GM19395 (cell line): ENCODE results near the gene C1orf53.
"Not testable (repeated sequence)": the region's sequence is repeated elsewhere in the genome, so short reads cannot be mapped to it uniquely, and the experiment has no call there.

Experiments used
- ATAC-seq: cut with Tn5 transposase; IDR thresholded peaks from one replicate; pipeline ENCODE4 v1.9.1; 2021; ENCODE audit warnings: mild to moderate bottlenecking, moderate library complexity; ENCODE audit not compliant: unreplicated experiment

The C1orf53 gene

GRCh38 chr1:197920414-197921117, 18.1 kb downstream of the C1orf53 start:
- ATAC-seq: no peak

DNA sequence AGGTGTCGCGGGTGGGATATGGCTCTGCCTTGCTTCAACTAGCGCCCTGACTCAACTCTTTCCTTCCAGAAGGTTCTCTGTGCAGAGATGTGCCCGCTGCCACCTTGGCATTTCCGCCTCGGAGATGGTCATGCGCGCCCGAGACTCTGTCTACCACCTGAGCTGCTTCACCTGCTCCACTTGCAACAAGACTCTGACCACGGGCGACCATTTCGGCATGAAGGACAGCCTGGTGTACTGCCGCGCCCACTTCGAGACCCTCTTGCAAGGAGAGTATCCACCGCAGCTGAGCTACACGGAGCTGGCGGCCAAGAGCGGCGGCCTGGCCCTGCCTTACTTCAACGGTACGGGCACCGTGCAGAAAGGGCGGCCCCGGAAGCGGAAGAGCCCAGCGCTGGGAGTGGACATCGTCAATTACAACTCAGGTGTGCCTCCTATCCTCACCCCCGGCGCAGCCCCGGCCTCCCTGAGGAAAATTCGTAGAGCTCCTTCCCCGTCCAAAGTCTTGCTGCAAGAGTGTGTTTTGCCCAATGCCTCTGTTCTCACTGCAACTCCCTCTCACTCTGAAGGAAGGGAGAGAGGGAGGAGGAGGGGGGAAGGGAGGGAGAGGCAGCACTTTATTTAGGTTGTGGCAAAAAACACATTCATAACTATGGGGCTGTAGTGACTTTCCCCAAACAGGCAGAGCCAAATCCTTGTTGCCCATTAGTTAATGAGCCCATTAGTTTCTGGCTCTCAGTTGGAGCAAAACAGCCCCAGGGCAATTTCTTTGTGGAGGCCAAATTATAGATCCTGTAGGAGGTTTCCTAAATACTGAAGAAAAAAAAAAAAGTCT, 19.0 kb downstream of the C1orf53 start:
- ATAC-seq: no peak

DNA sequence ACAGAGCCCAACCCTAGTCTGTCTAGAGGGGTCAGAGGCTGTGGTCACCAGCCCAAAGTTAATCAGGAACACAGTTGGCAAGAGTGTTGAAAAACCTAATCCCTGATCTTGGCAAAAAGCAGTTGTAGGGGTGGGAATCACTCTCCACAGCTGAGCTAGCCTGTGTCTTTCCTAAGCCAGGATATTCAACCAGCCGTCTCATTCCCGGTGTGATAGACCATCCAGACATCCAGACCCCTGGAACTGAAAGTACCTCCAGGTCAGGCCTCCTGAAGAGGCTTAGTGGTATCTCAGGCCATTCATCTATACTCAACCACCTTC, 19.6 kb downstream of the C1orf53 start:
- no peak for ATAC-seq

- no peak for ATAC-seq
These were observed 20.6 kb downstream of the C1orf53 start for GRCh38 chr1:197923038-197923437.

GRCh38 chr1:197924516-197925123, 22.2 kb downstream of the C1orf53 start:
- ATAC-seq: peak; percentile 76

DNA sequence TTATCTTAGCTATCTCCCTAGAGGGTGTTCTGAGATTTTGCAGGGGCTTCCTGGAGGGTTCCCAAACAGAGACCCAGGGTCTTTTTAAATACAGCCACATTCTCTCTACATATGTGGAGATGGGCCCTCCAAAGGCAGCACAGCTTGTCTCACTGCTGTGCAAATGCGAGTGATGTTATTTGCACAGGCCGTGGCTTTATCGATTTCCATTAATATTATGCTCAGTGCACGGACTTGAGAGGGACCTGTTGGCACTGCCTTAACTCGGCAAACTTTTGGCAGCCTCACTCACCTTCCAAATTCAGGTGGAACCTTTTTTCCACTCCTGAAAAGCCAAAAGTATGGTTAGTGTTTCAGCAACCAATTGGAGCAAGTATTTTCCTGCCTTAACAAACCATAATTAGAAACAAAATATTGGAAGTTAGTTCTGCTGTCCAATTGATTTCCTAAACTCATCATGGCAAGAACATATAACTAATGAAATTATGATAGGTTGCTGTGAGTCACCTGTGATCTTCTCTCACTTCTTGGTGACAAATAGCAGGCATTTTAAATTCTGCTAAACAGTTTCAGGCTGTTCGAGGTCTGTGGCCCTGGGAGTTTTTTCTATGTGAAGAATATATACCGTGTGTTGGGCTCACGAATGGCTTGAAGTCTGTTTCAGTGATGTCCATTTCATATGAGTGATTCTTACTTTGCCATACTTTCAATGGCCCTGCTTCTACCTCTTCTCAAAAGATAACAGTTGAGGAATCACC, 25.7 kb downstream of the C1orf53 start:
- no peak for ATAC-seq

GRCh38 chr1:197928849-197929336, 26.5 kb downstream of the C1orf53 start:
- ATAC-seq: no peak

GRCh38 chr1:197933016-197933415, 30.6 kb downstream of the C1orf53 start:
- no peak for ATAC-seq

DNA sequence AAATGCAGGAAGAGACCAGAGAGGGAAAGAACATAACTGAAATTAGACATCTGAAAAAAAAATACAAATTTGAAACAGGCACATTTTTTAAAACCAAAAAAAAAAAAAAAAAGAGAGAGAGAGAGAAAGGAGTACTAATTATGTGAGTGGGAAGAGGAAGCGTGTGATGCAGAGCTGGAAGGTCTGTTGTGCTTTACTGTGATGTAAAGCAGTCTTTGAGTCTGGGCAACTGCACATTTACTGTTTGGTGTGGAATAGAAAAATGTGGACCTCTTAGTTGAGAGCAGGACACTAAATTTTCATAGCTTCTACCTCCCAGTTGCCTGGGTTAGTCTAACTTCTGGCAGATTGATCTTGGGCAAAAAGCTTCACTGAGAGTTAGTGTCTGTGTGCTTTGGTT, 31.2 kb downstream of the C1orf53 start:
- no peak for ATAC-seq

DNA sequence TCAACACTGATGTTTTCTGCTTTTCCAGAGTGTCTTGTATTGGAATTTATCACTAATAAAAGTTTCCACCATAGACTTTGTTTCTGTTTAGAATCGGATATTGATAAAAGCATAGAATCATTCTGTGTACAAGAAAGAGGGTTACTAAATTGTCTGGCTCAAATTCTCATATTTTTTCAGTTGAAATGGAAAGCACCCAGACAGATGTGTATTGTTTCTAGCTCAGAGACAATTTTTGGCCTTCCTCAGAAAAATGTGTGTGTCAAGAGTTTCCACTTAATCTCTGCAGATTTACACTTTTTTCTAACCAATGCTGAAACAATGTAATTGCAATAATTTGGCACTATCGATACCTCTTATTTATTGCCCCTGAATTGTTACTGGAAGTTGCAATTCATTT, 35.0 kb downstream of the C1orf53 start:
- ATAC-seq: no peak

- no peak for ATAC-seq
These were observed 35.5 kb downstream of the C1orf53 start for GRCh38 chr1:197937892-197938291.

- ATAC-seq: not testable (repeated sequence)
These were observed 36.9 kb downstream of the C1orf53 start for GRCh38 chr1:197939159-197939980.

DNA sequence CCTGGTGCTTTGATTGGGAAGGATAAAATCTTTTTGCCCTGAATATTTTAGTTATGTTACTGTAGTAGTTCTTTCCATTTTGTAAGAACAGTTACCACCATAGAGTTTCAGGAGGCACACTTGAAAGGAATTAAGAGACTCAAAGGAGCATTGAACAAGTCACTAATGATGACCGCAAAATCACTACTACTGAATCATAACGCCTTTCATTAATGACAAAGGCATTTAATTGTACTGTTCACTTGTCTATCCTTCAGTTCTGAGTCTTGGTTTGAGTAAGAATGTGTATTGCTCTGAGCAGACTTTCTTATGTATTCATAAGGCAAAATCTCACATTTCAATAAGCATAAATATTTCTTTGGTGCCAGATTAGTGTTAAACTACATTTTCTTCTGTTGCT, 39.6 kb downstream of the C1orf53 start:
- ATAC-seq: no peak

DNA sequence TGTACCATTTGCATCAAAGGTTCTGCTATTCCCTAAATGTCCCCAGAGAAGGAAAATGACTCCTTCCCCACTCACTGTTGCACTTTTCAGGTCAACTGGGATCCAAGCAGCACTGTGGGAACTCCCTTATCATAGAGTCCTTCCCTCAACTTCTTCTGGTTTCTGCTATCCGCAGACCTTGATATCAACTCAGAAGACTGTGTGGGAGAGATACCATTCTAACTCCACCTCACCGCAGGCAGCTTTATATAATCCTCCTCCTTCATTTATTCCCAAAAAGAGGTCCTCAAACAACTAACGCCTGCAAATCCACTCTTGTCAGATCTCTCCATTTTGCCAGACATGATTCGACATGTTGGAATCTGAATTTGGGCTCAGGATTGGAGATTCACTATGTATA, 42.1 kb downstream of the C1orf53 start:
- no peak for ATAC-seq

DNA sequence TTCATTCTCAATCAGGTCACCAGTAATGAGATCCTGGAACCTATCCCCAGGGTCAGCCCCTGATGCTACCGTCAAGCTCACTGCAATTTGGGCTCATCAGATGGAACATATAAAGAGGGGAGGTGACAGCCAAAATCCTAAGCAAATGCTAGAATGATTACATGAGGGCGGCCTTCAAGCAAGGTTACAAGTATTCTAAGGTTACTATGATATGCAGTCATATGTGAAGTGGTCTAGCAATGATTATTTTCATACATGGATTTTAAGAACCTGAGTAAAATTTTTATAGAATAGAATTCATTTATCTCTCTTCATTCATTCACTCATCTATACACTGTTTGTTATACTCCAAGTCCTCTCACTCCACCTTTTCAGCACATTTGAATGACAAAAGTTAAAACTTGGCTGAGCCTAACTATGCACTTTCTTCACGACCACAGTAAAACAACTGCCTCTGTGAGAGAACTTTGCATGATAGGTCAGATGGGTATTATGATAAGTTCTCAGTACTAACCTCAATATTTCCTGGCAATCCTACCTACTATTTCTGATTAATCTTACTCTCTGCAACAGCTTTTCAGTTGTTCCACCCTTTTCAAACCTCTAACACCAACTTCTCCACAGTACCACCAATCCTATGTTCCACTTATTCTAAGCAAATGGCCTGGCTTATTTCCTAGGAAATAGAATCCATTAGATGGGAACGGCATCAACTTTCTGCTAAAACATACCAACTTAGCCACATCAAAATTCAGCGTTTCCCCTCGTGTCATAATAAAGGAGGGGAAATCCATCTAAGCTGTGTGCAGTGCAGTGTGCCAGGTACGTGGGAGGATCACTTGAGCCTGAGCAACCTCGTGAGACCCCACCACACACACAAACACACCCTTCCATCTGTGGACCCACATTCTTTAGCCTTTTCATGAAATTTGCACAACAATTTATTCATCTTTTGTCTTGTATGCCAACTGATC, 46.8 kb downstream of the C1orf53 start:
- ATAC-seq: no peak

DNA sequence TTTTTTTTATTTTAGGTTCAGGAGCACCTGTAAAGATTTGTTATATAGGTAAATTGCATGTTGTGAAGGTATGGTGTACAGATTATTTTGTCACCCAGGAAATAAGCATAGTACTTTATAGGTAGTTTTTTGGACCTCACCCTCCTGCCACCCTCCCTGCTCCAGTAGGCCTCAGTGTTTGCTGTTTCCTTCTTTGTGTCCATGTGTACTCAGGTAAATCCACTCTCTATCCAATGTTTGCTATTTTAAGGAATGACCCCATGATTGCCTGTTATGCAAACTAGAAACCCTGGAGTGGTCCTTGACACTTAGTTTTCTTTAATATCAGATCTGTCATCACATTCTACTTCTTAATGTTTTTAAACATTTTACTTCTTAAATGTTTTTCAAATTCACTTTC, 48.7 kb downstream of the C1orf53 start:
- no peak for ATAC-seq

GRCh38 chr1:197951617-197952175, 49.3 kb downstream of the C1orf53 start:
- no peak for ATAC-seq

DNA sequence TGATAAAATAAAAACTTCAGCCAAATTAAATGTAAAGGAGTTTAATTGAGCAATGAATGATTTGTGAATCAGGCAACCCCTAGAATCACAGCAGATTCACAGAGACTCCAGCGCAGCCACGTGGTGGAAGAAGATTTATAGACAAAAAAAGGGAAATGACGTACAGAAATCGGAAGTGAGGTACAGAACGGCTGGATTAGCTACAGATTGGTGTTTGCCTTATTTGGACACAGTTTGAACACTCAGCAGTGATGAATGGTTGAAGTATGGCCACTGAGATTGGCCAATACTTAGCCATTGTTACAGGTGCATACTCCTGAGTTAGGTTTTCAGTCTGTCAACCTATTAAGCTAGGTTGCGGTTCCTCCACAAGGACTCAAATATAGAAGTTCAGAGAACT, 51.0 kb downstream of the C1orf53 start:
- not testable (repeated sequence) for ATAC-seq
